ENCODE measurements around the gene GABRG3. TPM values are rescaled to one million over a fixed set of nuclear protein-coding genes. Genes with fewer than 3 reads are reported as not detected.

The GABRG3 gene
- polyA plus RNA-seq, 1 experiment = not detected

- TF ChIP-seq CTCF (IDR thresholded peaks at IDR 0.05; ENCODE audit: insufficient read depth, low read depth, low read length) = no peak
- no peak for DNase-seq (ENCODE audit: low read depth)
- H3K36me3 ChIP-seq (ENCODE audit: control insufficient read depth, insufficient read depth, low read length) = no peaks in the 10 kb centered on the region
- H3K27me3 ChIP-seq (ENCODE audit: control insufficient read depth, insufficient read depth, low read length) = no peaks in the 10 kb centered on the region
- ChIA-PET CTCF (no interaction called here), POLR2A (no interaction called here)
- H3K4me3 ChIP-seq (ENCODE audit: low read depth, low read length) = no peak overlapping the region
Observed at GRCh38 chr15:27583651-27584050, 612.7 kb downstream of the GABRG3 start.

GRCh38 chr15:27585041-27585640, 614.2 kb downstream of the GABRG3 start:
- ChIA-PET POLR2A (no interaction called here), CTCF (no interaction called here)
- Histone ChIP-seq H3K36me3 (ENCODE audit: control insufficient read depth, insufficient read depth, low read length) (no peaks in the 10 kb centered on the region), H3K4me3 (ENCODE audit: low read depth, low read length) (no peak overlapping the region), H3K27me3 (ENCODE audit: control insufficient read depth, insufficient read depth, low read length) (no peaks in the 10 kb centered on the region)
- DNase-seq (ENCODE audit: low read depth) = no peak
- no peak for TF ChIP-seq CTCF (IDR thresholded peaks at IDR 0.05; ENCODE audit: insufficient read depth, low read depth, low read length)

- no peak for DNase-seq (ENCODE audit: low read depth)
- no peaks in the 10 kb centered on the region for H3K27me3 ChIP-seq (ENCODE audit: control insufficient read depth, insufficient read depth, low read length)
- no peak for TF ChIP-seq CTCF (IDR thresholded peaks at IDR 0.05; ENCODE audit: insufficient read depth, low read depth, low read length)
- POLR2A ChIA-PET = no interaction called here
- H3K36me3 ChIP-seq (ENCODE audit: control insufficient read depth, insufficient read depth, low read length) = no peaks in the 10 kb centered on the region
- H3K4me3 ChIP-seq (ENCODE audit: low read depth, low read length) = no peak overlapping the region
- CTCF ChIA-PET = no interaction called here
Observed at GRCh38 chr15:27587810-27588209, 616.8 kb downstream of the GABRG3 start.

- no peak for TF ChIP-seq CTCF (IDR thresholded peaks at IDR 0.05; ENCODE audit: insufficient read depth, low read depth, low read length)
- CTCF ChIA-PET = no interaction called here
Observed at GRCh38 chr15:27589260-27589659, 618.3 kb downstream of the GABRG3 start.

GRCh38 chr15:27589782-27590181, 618.8 kb downstream of the GABRG3 start:
- Histone ChIP-seq H3K4me3 (ENCODE audit: low read depth, low read length) (no peak overlapping the region), H3K27me3 (ENCODE audit: control insufficient read depth, insufficient read depth, low read length) (no peaks in the 10 kb centered on the region)
- CTCF ChIA-PET = no interaction called here

More at GRCh38 chr15:27589260-27589659, 618.3 kb downstream of the GABRG3 start:
- Histone ChIP-seq H3K4me3 (ENCODE audit: low read depth, low read length) (no peak overlapping the region), H3K27me3 (ENCODE audit: control insufficient read depth, insufficient read depth, low read length) (no peaks in the 10 kb centered on the region), H3K36me3 (ENCODE audit: control insufficient read depth, insufficient read depth, low read length) (no peaks in the 10 kb centered on the region)
- no peak for DNase-seq (ENCODE audit: low read depth)
- POLR2A ChIA-PET = no interaction called here

More at GRCh38 chr15:27589782-27590181, 618.8 kb downstream of the GABRG3 start:
- POLR2A ChIA-PET = no interaction called here
- DNase-seq (ENCODE audit: low read depth) = no peak
- TF ChIP-seq CTCF (IDR thresholded peaks at IDR 0.05; ENCODE audit: insufficient read depth, low read depth, low read length) = no peak
- no peaks in the 10 kb centered on the region for H3K36me3 ChIP-seq (ENCODE audit: control insufficient read depth, insufficient read depth, low read length)

Small RNA genes lying within 50 kb of the gene (small RNA-seq; reads per million reads assigned to genes)
- not detected for gene RNA5SP391 (ENCODE audit: insufficient read length, low read depth, low replicate concordance)
- gene SERPINE4P (ENCODE audit: insufficient read length, low read depth, low replicate concordance) = not detected

Other genes with a start within 250 kb of the GABRG3 start
- 2.3 and 2.6 TPM in 2 replicates for gene GABRB3, start 198.1 kb upstream of the GABRG3 start, polyA plus RNA-seq (2011; rRNA removed)
- 0.25 and 0.40 TPM in 2 replicates for gene GABRA5, start 104.1 kb upstream of the GABRG3 start, polyA plus RNA-seq (2011; rRNA removed)

Measured in BJ (cell line).